SHP77 treated with DMSO at 0.1 percent for 48 hours (cell line): Measurements from ENCODE around the gene RNF186.
"Not testable (repeated sequence)": the region's sequence is repeated elsewhere in the genome, so short reads cannot be mapped to it uniquely, and the experiment has no call there.

Source experiments
- DNase-seq: peaks from one replicate; lab custom pipeline; 2025; lab: John Stamatoyannopoulos, UW

The RNF186 gene

GRCh38 chr1:19793360-19794046 lies 21.6 kb downstream of the RNF186 start:
- DNase-seq, result no peak

GRCh38 chr1:19792237-19793002 lies 22.7 kb downstream of the RNF186 start:
- DNase-seq, result no peak

GRCh38 chr1:19790061-19790975 lies 24.8 kb downstream of the RNF186 start:
- DNase-seq, result not testable (repeated sequence)

- DNase-seq, result no peak
Measured at GRCh38 chr1:19786988-19787423, 28.1 kb downstream of the RNF186 start.

GRCh38 chr1:19785660-19786059 lies 29.4 kb downstream of the RNF186 start:
- DNase-seq, result no peak

GRCh38 chr1:19780267-19780877 lies 34.7 kb downstream of the RNF186 start:
- no peak for DNase-seq

- DNase-seq, result no peak
Measured at GRCh38 chr1:19776933-19777332, 38.1 kb downstream of the RNF186 start.

GRCh38 chr1:19776287-19776686 lies 38.8 kb downstream of the RNF186 start:
- no peak for DNase-seq

- no peak for DNase-seq
Measured at GRCh38 chr1:19775831-19776230, 39.3 kb downstream of the RNF186 start.

- DNase-seq, result no peak
Measured at GRCh38 chr1:19775317-19775716, 39.8 kb downstream of the RNF186 start.

GRCh38 chr1:19774180-19774785 lies 40.8 kb downstream of the RNF186 start:
- DNase-seq, result no peak

GRCh38 chr1:19773485-19773884 lies 41.6 kb downstream of the RNF186 start:
- DNase-seq, result no peak

GRCh38 chr1:19772053-19772452 lies 43.0 kb downstream of the RNF186 start:
- DNase-seq, result no peak

- DNase-seq, result no peak
Measured at GRCh38 chr1:19771350-19771749, 43.7 kb downstream of the RNF186 start.

- no peak for DNase-seq
Measured at GRCh38 chr1:19770436-19771190, 44.5 kb downstream of the RNF186 start.

GRCh38 chr1:19769211-19769932 lies 45.7 kb downstream of the RNF186 start:
- DNase-seq, result no peak

GRCh38 chr1:19768353-19769210 lies 46.5 kb downstream of the RNF186 start:
- DNase-seq, result no peak

GRCh38 chr1:19765623-19766022 lies 49.5 kb downstream of the RNF186 start:
- DNase-seq, result no peak

- no peak for DNase-seq
Measured at GRCh38 chr1:19764848-19765247, 50.2 kb downstream of the RNF186 start.
